Activated CD8-positive, alpha-beta memory T cell treated with anti-CD3 and anti-CD28 coated beads, Interleukin-2, amount 50 U/mL, for 1 hour (primary cell): ENCODE results near the gene CSTPP1.
"Not testable (repeated sequence)": the region's sequence is repeated elsewhere in the genome, so short reads cannot be mapped to it uniquely, and the experiment has no call there.

Experiments used
- DNase-seq: peaks from one replicate; pipeline ENCODE4 v3.0.0-alpha.2; 2020; ENCODE audit errors: extremely low read depth

Gene CSTPP1

DNA sequence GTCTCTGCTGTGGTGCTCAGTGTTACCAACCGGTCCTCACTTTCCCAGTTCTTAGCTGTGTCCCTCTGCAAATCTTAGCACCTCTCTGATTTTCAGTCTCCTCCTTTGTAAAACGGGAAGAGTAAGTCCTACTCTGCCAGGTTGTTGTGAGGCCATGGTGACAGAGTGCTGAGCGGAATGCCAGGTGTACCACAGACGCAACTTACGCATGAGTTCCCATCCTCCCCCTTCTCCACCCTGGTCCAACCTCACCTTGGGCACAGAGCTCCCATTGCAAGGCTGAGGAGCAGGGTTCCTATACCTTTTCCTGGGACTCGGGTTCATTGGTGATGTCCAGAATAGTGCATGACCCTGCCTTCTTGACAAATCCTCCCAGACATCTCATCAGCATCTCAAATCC is 270.9 kb downstream of the CSTPP1 start:
- no peak for DNase-seq

- not testable (repeated sequence) for DNase-seq
Measured at GRCh38 chr11:47208008-47208552, 271.5 kb downstream of the CSTPP1 start.

- DNase-seq = no peak
Measured at GRCh38 chr11:47208628-47209027, 272.1 kb downstream of the CSTPP1 start.
